Stimulated activated CD4-positive, alpha-beta T cell treated with anti-CD3 and anti-CD28 coated beads, Interleukin-1b, Interleukin-23, amount 100 ng/mL, for 24 hours (primary cell): ENCODE results near the gene KRTAP5-6.
"Not testable (repeated sequence)": the region's sequence is repeated elsewhere in the genome, so short reads cannot be mapped to it uniquely, and the experiment has no call there.

Experiments
- DNase-seq, 4 experiments: peaks; one replicate each; pipeline ENCODE4 v3.0.0-alpha.2; 2020; ENCODE audit warnings: low read depth in 4 of 4, low spot score in 1 of 4

KRTAP5-6 gene

GRCh38 chr11:1661454-1662269, 35.3 kb upstream of the KRTAP5-6 start:
- not testable (repeated sequence) for DNase-seq

GRCh38 chr11:1662699-1663283, 34.2 kb upstream of the KRTAP5-6 start:
- not testable (repeated sequence) for DNase-seq

GRCh38 chr11:1665313-1665712, 31.7 kb upstream of the KRTAP5-6 start:
- DNase-seq, result no peak

- no peak for DNase-seq
These were observed 29.7 kb upstream of the KRTAP5-6 start for GRCh38 chr11:1667121-1667850.

GRCh38 chr11:1667906-1668305, 29.1 kb upstream of the KRTAP5-6 start:
- no peak for DNase-seq

- no peak for DNase-seq
These were observed 28.0 kb upstream of the KRTAP5-6 start for GRCh38 chr11:1668911-1669473.

- DNase-seq, result no peak
These were observed 27.3 kb upstream of the KRTAP5-6 start for GRCh38 chr11:1669546-1670218.

GRCh38 chr11:1670457-1670856, 26.5 kb upstream of the KRTAP5-6 start:
- not testable (repeated sequence) for DNase-seq

GRCh38 chr11:1670905-1671371, 26.1 kb upstream of the KRTAP5-6 start:
- DNase-seq, result no peak

- DNase-seq, result no peak
These were observed 25.3 kb upstream of the KRTAP5-6 start for GRCh38 chr11:1671658-1672057.

- no peak for DNase-seq
These were observed 24.2 kb upstream of the KRTAP5-6 start for GRCh38 chr11:1672613-1673350.

GRCh38 chr11:1673446-1674172, 23.4 kb upstream of the KRTAP5-6 start:
- no peak for DNase-seq

GRCh38 chr11:1674173-1675131, 22.5 kb upstream of the KRTAP5-6 start:
- DNase-seq, result no peak

- DNase-seq, result no peak
These were observed 21.3 kb upstream of the KRTAP5-6 start for GRCh38 chr11:1675536-1676228.

- DNase-seq, result no peak
These were observed 20.7 kb upstream of the KRTAP5-6 start for GRCh38 chr11:1676229-1676740.

GRCh38 chr11:1679881-1680280, 17.1 kb upstream of the KRTAP5-6 start:
- DNase-seq, result no peak

- no peak for DNase-seq
These were observed 14.6 kb upstream of the KRTAP5-6 start for GRCh38 chr11:1682225-1682905.
